BE2C (cell line): ENCODE measurements around the gene SLC25A47.
A peak's percentile ranks its signal among the peaks of the same experiment; 100 is the strongest.
"Not testable (repeated sequence)": the region's sequence is repeated elsewhere in the genome, so short reads cannot be mapped to it uniquely, and the experiment has no call there.

Experiments used
- DNase-seq: peaks from one replicate; pipeline ENCODE4 v3.0.0-alpha.2; 2020
- H3K27me3 ChIP-seq: fragments of 250-450 bp; sonication (Bioruptor Pico); 2 replicates; pipeline ENCODE4 v1.5.1; 2020; ENCODE audit warnings: mild to moderate bottlenecking
- H3K36me3 ChIP-seq: fragments of 250-450 bp; sonication (Bioruptor Pico); 2 replicates; pipeline ENCODE4 v1.5.1; 2020; ENCODE audit warnings: mild to moderate bottlenecking
- H3K4me1 ChIP-seq: fragments of 250-450 bp; sonication (Bioruptor Pico); 2 replicates; pipeline ENCODE4 v1.5.1; 2020
- H3K4me3 ChIP-seq: 2 replicates; pipeline ENCODE4 v1.5.1; 2011; ENCODE audit warnings: low read depth, low read length
- H3K9me3 ChIP-seq: fragments of 250-450 bp; sonication (Bioruptor Pico); 2 replicates; pipeline ENCODE4 v1.5.1; 2020
- TF ChIP-seq, protein P1 (sequence below): IDR thresholded peaks from 2 replicates; pipeline ENCODE4 v1.5.1; 2012; ENCODE audit warnings: mild to moderate bottlenecking, low read depth, low read length

Gene SLC25A47

DNA sequence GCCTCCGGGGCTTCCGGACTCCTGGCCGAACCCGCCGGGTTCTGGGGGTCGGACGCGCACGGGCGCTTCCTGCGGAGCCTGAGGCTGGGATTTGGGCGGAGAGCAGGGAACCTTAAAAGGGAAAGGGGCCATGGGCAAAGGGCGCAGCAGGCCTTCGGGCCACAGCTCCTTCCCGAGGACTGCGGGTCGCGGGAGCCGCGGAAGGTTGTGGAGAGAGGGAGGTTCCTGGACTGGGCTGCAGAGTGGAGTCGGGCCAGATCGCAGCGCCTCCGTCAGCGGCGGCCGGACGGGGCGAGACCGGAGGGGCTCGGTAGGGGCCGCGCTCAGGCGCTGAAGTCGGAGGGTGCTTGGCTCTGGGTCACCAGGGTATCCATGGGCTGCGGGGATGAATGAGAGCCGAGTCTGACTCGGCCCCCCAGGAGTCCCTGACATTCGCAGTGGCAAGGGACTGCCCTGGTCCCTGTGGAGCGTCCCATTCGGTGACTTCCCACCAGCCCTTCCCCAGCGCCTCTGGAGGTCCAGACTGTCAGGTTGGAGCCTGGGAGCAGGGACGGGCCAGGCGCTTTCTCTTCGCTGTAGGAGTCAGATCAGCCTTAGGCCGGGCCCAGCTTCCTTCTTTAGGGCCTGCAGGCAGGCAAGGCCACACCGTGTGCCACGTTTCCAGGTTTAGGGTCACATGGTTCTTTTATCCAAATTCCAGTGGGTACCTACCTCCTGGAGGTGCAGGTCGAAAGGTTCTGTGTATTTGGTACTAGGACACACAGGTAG, 16.0 kb upstream of the SLC25A47 start:
- TF ChIP-seq, protein P1, sequence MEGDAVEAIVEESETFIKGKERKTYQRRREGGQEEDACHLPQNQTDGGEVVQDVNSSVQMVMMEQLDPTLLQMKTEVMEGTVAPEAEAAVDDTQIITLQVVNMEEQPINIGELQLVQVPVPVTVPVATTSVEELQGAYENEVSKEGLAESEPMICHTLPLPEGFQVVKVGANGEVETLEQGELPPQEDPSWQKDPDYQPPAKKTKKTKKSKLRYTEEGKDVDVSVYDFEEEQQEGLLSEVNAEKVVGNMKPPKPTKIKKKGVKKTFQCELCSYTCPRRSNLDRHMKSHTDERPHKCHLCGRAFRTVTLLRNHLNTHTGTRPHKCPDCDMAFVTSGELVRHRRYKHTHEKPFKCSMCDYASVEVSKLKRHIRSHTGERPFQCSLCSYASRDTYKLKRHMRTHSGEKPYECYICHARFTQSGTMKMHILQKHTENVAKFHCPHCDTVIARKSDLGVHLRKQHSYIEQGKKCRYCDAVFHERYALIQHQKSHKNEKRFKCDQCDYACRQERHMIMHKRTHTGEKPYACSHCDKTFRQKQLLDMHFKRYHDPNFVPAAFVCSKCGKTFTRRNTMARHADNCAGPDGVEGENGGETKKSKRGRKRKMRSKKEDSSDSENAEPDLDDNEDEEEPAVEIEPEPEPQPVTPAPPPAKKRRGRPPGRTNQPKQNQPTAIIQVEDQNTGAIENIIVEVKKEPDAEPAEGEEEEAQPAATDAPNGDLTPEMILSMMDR = no peak
- Histone ChIP-seq H3K9me3 (no peaks in the 10 kb centered on the region), H3K4me3 (peak overlapping the region; percentile 85), H3K4me1 (no peaks in the 10 kb centered on the region), H3K27me3 (peaks cover 8% of the 10 kb centered on the region), H3K36me3 (no peaks in the 10 kb centered on the region; the same call in 1 of the 2 replicates)
- peak; percentile 34 for DNase-seq

DNA sequence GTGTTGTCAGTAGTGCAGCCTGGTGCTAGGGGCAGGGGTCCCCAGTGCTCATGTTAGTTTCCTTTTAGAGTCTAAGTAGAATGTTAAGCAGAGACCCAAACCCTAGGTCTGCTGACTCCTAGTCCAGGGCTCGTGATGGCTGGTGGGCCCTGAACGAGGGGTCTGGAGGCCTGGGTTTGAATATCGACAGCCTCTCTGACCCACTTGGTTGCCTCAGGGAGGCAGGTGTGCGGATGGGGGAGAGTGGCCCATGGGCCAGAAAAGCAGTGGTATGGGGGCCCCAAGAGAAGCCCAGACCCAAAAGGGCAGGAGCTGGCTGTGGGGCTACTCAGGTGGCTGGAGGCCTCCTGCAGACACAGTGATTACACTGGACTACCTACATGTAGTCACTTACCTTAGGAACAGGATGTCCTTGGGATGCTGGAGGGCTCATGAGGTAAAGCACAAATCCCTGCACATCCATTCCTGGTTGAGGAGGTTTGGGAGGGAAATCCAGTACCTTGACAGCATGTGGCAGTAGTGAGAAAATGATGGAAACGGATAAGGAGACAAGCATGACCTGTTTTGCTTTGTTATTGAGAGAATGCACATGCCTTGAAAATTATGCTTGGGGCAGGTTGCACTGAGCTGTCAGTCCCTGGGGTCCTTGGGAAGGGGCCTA, 15.2 kb upstream of the SLC25A47 start:
- DNase-seq = no peak
- Histone ChIP-seq H3K4me3 (no peak overlapping the region; the same call in 1 of the 2 replicates), H3K9me3 (no peaks in the 10 kb centered on the region), H3K27me3 (peaks cover 8% of the 10 kb centered on the region), H3K4me1 (no peaks in the 10 kb centered on the region), H3K36me3 (no peaks in the 10 kb centered on the region; the same call in 1 of the 2 replicates)
- TF ChIP-seq, protein P1 = no peak

DNA sequence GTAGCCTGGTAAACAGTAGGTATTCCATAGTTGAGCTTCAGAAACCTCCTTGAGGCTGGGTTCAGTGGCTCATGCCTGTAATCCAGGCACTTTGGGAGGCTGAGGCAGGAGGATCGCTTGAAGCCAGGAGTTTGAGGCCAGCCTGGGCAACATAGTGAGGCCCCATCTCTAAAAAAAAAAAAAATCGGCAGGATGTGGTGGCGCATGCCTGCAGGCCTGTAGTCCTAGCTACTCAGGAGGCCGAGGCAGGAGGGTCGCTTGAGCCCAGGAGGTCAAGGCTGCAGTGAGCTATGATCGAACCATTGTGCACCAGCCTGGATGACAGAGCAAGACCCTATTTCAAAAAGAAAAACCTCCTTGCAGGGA, 14.7 kb upstream of the SLC25A47 start:
- not testable (repeated sequence) for H3K27me3 ChIP-seq, DNase-seq

DNA sequence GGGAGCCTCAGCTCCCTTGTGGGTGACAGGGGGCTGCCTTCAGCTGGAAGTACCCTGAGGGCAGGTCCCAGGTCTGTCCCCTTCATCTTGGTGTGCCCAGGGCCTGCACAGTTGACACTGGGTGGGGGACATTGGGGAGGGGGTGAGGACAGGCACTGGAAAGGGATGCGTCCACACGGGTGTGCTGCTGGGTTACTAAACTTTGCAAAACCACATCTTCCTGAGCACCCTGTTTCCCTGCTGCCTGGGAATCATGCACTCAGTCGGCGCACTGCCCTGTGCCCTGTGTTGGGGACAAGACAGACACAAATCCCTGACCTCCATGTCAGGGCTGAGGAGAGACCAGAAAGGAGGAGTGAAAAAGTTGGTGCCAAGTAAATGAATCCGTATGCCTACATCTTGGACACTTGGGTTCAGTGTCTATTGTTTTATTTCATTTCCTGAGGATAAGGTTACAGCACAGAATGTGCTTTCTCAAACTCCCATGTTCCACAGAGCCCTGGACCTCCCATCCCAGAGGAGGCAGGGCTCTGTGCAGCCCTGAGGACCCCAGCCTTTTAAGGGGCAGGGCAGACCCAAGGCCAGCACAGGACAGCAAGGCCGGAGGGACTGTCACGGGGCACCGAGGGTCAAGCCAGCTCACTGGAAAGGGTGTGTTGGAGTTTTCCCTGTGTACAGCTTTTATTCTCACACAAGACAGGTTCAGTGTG, 14.0 kb upstream of the SLC25A47 start:
- Histone ChIP-seq H3K36me3 (no peaks in the 10 kb centered on the region; the same call in 1 of the 2 replicates), H3K4me1 (no peaks in the 10 kb centered on the region), H3K27me3 (peaks cover 8% of the 10 kb centered on the region), H3K4me3 (no peak overlapping the region), H3K9me3 (no peaks in the 10 kb centered on the region)
- no peak for DNase-seq
- TF ChIP-seq, protein P1 = no peak

More for the DNA sequence above, 14.7 kb upstream of the SLC25A47 start:
- not testable (repeated sequence) for H3K4me1 ChIP-seq, H3K4me3 ChIP-seq, H3K9me3 ChIP-seq, H3K36me3 ChIP-seq

DNA sequence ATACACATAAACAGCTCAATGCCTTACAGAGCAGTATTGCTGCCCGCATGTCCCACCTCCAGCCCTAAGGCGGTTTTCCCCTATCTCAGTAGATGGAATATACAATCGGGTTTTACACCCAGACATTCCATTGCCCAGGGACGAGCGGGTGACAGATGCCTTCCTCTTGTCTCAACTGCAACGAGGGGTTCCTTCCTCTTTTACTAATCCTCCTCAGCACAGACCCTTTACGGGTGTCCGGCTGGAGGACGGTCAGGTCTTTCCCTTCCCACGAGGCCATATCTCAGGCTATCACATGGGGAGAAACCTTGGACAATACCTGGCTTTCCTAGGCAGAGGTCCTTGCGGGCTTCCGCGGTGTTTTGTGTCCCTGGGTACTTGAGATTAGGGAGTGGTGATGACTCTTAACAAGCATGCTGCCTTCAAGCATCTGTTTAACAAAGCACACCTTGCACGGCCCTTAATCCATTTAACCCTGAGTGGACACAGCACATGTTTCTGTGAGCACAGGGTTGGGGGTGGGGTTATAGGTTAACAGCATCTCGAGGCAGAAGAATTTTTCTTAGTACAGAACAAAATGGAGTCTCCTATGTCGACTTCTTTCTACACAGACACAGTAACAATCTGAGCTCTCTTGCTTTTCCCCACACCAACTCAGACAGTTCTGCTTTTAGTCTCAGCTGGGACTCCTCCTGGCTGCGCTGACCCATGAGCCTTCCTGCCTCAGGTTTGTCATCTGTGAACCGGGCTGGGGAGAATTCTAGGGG, 10.8 kb upstream of the SLC25A47 start:
- H3K27me3 ChIP-seq, H3K4me3 ChIP-seq, H3K36me3 ChIP-seq, H3K4me1 ChIP-seq, H3K9me3 ChIP-seq, DNase-seq: not testable (repeated sequence)

DNA sequence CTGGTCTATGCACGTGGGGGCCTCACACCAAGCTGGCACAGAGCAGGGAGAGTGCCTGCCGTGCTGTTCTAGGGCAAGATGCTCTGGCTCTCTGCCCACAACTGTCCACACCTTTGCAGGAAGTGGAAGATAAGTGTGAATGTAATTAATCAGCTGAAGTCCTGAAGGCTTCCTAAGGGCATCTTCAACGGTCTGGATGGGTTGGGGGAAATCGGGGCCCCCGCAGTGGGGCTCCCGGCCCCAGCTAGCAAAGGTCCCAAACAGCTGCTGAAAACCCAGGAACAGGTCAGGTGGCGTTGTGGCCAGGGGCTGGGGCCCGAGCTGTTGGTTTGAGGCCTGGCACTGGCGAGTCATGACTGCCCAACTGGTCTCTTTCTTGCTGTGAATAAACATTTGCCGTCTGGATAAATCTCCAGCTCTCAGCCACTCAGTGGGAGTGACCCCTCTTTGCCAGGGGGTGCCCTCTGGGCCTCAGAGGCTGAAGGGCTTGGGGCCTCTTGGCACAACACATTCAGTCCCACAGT, 10.2 kb upstream of the SLC25A47 start:
- Histone ChIP-seq H3K9me3 (no peaks in the 10 kb centered on the region), H3K27me3 (no peaks in the 10 kb centered on the region), H3K36me3 (no peaks in the 10 kb centered on the region), H3K4me1 (no peaks in the 10 kb centered on the region), H3K4me3 (no peak overlapping the region)
- no peak for DNase-seq
- TF ChIP-seq, protein P1 = no peak
